Uterus (tissue), 2 donors: ENCODE data around the gene ZNF532.

Source experiments
- CTCF ChIP-seq, 4 experiments: fragments of 200-600 bp in 2 of 4; fragments of 450-650 bp in 2 of 4; sonication (generic) in 2 of 4; IDR thresholded peaks; one replicate each; pipeline ENCODE4 v1.5.1; 2016 to 2019; ENCODE audit warnings: antibody characterized with exemption in 4 of 4, mild to moderate bottlenecking in 2 of 4, moderate library complexity in 1 of 4
- POLR2A ChIP-seq, 2 donors: fragments of 450-650 bp; IDR thresholded peaks; one replicate each; pipeline ENCODE4 v1.6.1; 2016; ENCODE audit warnings: antibody characterized with exemption in 2 of 2, mild to moderate bottlenecking in 1 of 2, moderate library complexity in 1 of 2

- no peak for TF ChIP-seq CTCF (IDR thresholded peaks at IDR 0.05)
- TF ChIP-seq POLR2A (IDR thresholded peaks at IDR 0.05): no peak
Observed at GRCh38 chr18:58886431-58886830, 21.8 kb downstream of the ZNF532 start.
